Nephron (organoid): ENCODE results near the gene PILRB.

Experiments used
- H3K27ac Mint-ChIP-seq, 3 experiments: 2 replicates each; pipeline ENCODE4 v1.8.0; 2020; ENCODE audit warnings: mixed read lengths in 3 of 3, mild to moderate bottlenecking in 2 of 3, moderate library complexity in 1 of 3
- H3K27me3 Mint-ChIP-seq: 2 replicates; pipeline ENCODE4 v1.8.0; 2021; ENCODE audit warnings: low read depth, mild to moderate bottlenecking, moderate library complexity, mixed read lengths
- H3K36me3 Mint-ChIP-seq: 2 replicates; pipeline ENCODE4 v1.8.0; 2020; ENCODE audit warnings: low read depth, mixed read lengths
- H3K4me1 Mint-ChIP-seq: 2 replicates; pipeline ENCODE4 v1.8.0; 2020; ENCODE audit warnings: mixed read lengths
- H3K4me3 Mint-ChIP-seq, 3 experiments: 2 replicates each; pipeline ENCODE4 v1.8.0; 2020; ENCODE audit warnings: mild to moderate bottlenecking in 3 of 3, mixed read lengths in 3 of 3, moderate library complexity in 2 of 3
- H3K9me3 Mint-ChIP-seq: 2 replicates; pipeline ENCODE4 v1.8.0; 2020; ENCODE audit warnings: mixed read lengths
- TF ChIP-seq, protein P1 (sequence below), 3 experiments: fragments of 200-600 bp; sonication (generic); IDR thresholded peaks; one replicate each; pipeline ENCODE4 v1.5.0; 2021; ENCODE audit warnings: antibody characterized with exemption in 3 of 3; ENCODE audit not compliant: unreplicated experiment in 3 of 3

PILRB gene

DNA sequence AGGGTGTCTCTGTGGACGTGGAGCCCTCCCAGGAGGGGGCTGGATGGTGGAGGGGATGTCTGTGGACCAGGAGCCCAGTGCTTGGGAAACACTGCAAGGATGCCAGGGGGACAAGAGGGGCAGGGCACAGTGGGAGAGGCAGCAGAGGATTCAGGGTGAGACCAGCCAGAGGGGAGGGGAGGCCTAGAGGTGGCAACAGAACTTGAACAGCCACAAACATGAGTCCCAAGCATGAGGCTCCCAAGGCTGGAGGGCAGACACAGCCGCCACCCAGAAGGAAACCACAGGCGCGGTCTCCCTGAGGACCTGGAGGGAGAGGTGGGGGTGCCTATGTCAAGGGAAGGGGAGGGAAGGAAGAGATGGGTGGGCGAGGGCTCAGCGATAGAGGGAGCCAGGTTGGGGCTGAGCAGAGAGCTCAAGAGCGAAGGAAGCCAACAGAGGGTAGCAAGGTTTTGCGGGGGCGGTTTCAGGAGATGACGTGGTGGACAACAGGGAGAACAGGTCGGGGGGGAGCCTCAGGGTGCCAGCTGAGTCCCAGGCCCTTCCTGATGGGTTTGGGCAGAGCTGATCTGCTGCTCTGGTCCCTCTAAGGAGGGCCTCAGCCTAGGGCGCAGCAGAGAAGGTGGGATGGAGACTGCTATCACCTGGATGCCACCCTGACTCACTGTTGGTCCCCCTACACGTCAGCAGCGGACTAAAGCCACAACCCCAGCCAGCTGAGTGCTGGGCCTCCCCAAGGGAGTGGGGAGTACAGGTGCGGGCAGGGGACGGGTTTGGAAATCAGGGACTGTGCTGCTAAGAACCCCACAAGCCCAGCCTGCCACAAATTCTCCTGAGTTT is 8.7 kb downstream of the PILRB start:
- TF ChIP-seq, protein P1, sequence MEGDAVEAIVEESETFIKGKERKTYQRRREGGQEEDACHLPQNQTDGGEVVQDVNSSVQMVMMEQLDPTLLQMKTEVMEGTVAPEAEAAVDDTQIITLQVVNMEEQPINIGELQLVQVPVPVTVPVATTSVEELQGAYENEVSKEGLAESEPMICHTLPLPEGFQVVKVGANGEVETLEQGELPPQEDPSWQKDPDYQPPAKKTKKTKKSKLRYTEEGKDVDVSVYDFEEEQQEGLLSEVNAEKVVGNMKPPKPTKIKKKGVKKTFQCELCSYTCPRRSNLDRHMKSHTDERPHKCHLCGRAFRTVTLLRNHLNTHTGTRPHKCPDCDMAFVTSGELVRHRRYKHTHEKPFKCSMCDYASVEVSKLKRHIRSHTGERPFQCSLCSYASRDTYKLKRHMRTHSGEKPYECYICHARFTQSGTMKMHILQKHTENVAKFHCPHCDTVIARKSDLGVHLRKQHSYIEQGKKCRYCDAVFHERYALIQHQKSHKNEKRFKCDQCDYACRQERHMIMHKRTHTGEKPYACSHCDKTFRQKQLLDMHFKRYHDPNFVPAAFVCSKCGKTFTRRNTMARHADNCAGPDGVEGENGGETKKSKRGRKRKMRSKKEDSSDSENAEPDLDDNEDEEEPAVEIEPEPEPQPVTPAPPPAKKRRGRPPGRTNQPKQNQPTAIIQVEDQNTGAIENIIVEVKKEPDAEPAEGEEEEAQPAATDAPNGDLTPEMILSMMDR (IDR thresholded peaks at IDR 0.05; ENCODE audit: unreplicated experiment in 3 of 3): no peak
- H3K4me3 Mint-ChIP-seq: no peak overlapping the region
- peaks cover 48% of the 10 kb centered on the region for H3K36me3 Mint-ChIP-seq
- no peaks in the 10 kb centered on the region for H3K27me3 Mint-ChIP-seq
- no peak overlapping the region for H3K27ac Mint-ChIP-seq
- H3K4me1 Mint-ChIP-seq: no peaks in the 10 kb centered on the region
- H3K9me3 Mint-ChIP-seq: no peaks in the 10 kb centered on the region

DNA sequence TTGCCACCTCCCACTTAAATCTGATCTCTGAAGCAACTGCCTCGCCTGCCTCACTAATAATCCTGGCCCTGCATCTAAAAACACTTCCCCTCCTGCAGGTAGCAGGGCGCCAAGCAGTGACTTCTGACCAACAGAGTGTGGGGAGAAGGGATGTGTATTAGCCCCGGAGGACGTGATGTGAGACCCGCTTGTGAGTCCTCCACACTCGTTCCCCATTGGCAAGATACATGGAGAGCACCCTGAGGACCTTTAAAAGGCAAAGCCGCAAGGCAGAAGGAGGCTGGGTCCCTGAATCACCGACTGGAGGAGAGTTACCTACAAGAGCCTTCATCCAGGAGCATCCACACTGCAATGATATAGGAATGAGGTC is 9.3 kb downstream of the PILRB start:
- Mint-ChIP-seq H3K27ac (no peak overlapping the region), H3K27me3 (no peaks in the 10 kb centered on the region), H3K4me3 (no peak overlapping the region), H3K9me3 (no peaks in the 10 kb centered on the region), H3K36me3 (peaks cover 42% of the 10 kb centered on the region), H3K4me1 (no peaks in the 10 kb centered on the region)
- TF ChIP-seq, protein P1 (IDR thresholded peaks at IDR 0.05; ENCODE audit: unreplicated experiment in 3 of 3): no peak

DNA sequence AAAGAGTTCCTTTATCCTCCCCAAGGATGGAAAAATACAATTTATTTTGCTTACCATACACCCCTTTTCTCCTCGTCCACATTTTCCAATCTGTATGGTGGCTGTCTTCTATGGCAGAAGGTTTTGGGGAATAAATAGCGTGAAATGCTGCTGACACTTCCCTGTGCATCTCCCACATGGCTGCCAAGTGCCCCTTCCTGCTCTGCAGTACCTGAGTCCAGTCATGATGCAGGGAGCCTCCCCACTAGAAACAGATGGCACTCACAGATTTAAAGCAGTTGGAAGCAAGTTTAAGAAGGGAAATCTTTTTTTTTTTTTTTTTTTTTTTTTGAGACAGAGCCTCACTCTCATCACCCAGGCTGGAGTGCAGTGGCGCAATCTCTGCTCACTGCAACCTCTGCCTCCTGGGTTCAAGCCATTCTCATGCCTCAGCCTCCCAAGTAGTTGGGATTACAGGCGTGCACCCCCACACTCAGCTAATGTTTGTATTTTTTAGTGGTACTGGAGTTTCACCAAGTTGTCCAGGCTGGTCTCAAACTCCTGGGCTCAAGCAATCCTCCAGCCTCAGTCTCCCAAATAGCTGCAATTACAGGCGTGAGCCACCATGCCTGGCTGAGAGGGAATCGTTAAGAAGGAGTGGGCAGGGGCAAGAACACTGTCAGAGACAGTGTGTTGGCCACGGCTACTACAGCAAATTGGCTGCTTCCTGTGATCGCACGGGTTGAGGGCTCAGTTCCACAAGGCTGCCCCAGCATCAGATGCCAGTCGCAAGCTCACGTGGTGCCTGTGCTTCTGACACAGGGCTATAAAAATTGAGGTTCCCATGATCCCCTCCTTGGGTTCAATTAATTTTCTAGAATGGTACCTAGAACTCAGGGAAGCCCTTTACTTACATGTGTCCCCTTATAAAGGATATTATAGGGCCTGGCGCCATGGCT is 10.0 kb downstream of the PILRB start:
- H3K9me3 Mint-ChIP-seq: no peaks in the 10 kb centered on the region
- no peak overlapping the region for H3K27ac Mint-ChIP-seq
- TF ChIP-seq, protein P1 (IDR thresholded peaks at IDR 0.05; ENCODE audit: unreplicated experiment in 3 of 3): no peak
- H3K4me3 Mint-ChIP-seq: no peak overlapping the region
- H3K36me3 Mint-ChIP-seq: peaks cover 35% of the 10 kb centered on the region
- no peaks in the 10 kb centered on the region for H3K4me1 Mint-ChIP-seq
- no peaks in the 10 kb centered on the region for H3K27me3 Mint-ChIP-seq

DNA sequence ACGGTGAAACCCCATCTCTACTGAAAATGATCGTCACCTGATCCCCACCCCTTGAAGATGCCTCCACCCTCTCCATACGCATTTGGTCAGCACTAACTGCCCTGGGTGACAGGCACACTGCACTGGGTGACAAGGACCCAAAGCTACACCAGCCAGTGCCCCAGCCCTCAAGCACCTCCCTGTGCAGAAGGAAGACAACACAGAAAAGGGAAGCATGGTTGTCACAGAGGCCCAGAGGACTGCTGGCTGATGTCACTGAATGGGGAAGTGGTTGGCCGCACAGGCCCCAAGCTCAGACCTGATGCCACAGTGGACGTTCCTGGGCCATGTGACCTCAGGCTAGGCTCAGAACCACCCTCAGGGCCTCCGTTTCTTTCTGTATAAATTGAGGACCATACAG is 11.2 kb downstream of the PILRB start:
- Mint-ChIP-seq H3K27ac (no peak overlapping the region), H3K9me3 (no peaks in the 10 kb centered on the region), H3K4me3 (no peak overlapping the region), H3K36me3 (peaks cover 24% of the 10 kb centered on the region), H3K4me1 (no peaks in the 10 kb centered on the region), H3K27me3 (no peaks in the 10 kb centered on the region)
- TF ChIP-seq, protein P1 (IDR thresholded peaks at IDR 0.05; ENCODE audit: unreplicated experiment in 3 of 3): no peak

DNA sequence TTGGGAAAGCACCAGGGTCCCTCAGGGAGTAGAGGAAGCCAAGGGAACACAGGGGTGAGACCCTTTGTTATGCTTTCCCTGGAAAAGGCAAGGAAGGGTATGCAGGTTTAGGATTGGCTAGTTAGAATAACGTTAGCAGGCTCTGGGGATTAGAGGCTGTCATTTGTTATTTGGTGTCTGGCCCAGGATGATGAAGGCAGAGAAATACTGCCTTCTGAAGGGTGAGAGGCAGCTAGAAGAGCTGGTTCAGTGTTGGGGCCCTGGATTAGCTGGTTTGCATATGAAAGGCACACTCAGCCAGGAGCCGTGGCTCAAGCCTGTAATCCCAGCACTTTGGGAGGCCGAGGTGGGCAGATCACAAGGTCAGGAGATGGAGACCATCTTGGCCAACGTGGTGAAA is 12.4 kb downstream of the PILRB start:
- Mint-ChIP-seq H3K27me3 (no peaks in the 10 kb centered on the region), H3K36me3 (peaks cover 15% of the 10 kb centered on the region), H3K4me1 (no peaks in the 10 kb centered on the region), H3K27ac (no peak overlapping the region), H3K9me3 (no peaks in the 10 kb centered on the region), H3K4me3 (no peak overlapping the region)
- TF ChIP-seq, protein P1 (IDR thresholded peaks at IDR 0.05; ENCODE audit: unreplicated experiment in 3 of 3): no peak
